Activated CD4-positive, CD25-positive, alpha-beta regulatory T cell (primary cell): ENCODE results near the gene ANKLE1.
"Not testable (repeated sequence)": the region's sequence is repeated elsewhere in the genome, so short reads cannot be mapped to it uniquely, and the experiment has no call there.

ENCODE experiments used
- DNase-seq, 4 experiments: peaks; one replicate each; lab custom pipeline; 2025; lab: John Stamatoyannopoulos, UW

Gene ANKLE1

DNA sequence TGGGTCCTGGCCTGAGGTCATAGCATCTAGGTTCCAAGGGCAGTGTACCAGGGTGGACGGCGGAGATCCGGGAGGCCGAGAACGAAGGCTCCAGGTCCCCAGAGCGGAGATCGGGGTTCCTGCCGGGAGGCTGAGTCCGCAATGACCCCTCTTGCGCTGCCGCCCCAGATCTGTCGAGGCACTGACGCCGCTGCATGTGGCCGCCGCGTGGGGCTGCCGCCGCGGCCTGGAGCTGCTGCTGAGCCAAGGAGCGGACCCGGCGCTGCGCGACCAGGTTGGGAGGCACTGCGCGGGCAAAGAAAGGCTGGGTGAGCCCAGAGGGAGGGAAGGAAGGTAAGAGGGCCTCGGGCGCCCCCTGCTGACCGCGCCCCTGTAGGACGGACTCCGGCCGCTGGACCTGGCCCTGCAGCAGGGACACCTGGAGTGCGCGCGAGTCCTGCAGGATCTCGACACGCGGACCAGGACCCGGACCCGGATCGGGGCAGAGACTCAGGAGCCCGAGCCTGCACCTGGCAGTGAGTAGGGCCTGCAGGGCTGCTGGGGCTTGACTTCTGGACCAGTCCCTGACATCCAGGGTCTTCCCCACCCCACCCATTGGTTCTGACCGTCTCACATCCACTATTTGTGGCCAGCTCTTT lies 906 bp downstream of the ANKLE1 start:
- DNase-seq = peak; percentile 51 to 63 (median 58)

GRCh38 chr19:17283504-17283996 lies 1.8 kb downstream of the ANKLE1 start:
- DNase-seq = no peak

DNA sequence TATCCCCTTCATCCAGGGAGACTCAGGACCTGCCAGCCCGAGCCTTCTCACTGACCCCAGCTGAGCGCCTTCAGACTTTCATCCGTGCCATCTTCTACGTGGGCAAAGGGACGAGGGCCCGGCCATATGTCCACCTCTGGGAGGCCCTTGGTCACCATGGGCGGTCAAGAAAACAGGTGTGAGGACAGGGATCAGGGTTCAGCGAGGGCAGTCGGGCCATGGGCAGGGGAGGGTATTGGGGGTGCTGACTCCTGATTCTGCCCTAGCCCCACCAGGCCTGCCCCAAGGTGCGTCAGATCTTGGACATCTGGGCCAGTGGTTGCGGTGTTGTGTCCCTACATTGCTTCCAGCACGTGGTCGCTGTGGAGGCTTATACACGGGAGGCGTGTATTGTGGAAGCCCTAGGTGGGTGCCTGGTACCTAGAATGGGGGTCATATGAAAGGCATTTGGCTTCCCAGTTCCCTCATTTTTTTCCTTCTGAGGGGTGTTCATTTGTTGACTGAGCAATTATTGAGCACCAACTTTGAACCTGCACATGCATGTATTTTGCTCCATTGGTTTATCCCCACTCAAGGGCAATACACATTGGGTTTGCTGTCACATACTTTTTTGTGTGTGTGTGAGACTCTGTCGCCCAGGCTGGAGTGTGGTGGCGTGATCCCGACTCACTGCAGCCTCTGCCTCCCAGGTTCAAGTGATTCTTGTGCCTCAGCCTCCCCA lies 3.9 kb downstream of the ANKLE1 start:
- no peak for DNase-seq

DNA sequence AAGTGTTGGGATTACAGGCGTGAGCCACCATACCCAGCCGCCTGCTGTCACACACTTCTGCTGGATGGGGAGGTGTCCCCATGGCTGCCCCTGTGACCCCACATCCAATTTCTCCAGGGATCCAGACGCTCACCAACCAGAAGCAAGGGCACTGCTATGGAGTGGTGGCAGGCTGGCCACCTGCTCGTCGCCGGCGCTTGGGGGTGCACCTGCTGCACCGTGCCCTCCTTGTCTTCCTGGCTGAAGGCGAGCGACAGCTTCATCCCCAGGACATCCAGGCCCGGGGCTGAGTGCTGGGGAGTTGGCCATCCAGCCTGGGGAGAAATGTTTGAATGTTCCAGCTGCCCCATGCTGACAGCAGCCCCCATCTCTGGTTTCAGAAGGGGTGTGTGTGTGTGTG lies 4.6 kb downstream of the ANKLE1 start:
- DNase-seq = no peak

DNA sequence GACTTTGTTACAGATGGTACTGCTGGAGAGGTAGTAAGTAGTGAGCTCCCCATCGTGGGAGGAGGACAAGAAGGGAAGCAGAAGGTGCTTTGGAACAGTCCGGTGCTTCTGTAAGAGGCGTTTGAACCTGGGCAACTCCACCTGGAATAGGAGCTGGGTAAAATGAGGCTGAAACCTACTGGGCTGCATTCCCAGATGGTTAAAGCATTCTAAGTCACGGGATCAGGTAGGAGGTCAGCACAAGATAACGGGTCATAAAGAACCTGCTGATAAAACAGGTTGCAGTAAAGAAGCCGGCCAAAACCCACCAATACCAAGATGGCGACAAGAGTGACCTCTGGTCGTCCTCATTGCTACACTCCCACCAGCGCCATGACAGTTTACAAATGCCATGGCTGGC lies 5.1 kb downstream of the ANKLE1 start:
- DNase-seq = no peak

DNA sequence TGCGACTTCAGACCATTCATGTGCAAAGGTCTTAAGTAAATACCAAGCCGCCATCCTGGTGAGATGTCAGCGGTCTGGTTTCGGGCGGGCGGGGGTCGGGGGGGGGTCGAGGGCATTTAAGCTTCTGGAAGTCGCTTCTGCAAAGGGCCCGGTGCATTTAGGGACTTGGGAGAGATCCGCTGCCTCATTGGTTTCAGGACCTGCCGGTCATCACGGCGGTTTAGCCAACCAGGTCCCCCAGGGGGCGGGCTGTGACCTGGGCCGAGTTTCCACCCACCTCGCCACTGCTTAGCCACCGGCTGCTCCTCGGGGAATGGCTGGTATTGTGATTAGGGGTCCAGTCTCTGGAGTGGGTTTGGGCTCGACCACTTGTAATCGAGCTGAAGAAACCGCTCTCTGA lies 7.8 kb downstream of the ANKLE1 start:
- DNase-seq = no peak

DNA sequence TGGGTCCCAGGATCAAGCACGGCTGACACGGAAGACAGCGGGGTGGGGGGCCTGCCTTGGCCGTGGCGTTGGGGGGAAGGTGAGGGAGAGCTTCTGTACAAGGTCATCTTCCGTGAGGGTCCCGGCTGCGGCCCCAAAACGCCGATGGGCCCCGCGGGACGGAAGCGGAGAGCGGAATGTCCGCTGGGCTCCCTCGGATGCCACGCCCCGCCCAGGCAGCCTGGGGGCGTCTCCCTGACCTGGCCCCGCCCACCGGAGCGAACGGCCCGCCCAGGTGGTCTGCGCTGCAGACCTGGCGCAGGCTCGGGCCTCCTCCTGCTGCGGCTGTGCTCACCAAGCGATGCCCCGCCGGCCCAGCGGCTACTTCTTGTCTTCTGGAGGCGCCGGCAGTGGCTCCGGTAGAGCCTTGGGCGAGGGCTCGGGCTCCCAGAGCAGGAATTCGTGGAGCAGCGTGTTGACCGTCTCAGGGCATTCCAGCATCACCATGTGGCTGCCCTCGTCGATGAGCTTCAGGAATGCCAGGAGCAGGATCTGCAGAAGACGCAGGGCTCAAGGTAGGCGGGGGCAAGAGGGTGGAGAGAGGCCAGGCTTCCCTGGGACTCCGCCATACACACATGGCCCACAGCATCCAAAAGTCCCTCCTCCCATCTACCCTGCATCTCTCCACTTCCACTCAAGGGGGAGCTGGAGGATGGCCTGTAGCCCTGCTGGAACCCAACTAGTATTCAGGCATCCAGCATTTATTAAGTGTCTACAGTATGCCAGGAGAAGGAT lies 10.8 kb downstream of the ANKLE1 start:
- DNase-seq = peak; percentile 56 to 72 (median 60)

DNA sequence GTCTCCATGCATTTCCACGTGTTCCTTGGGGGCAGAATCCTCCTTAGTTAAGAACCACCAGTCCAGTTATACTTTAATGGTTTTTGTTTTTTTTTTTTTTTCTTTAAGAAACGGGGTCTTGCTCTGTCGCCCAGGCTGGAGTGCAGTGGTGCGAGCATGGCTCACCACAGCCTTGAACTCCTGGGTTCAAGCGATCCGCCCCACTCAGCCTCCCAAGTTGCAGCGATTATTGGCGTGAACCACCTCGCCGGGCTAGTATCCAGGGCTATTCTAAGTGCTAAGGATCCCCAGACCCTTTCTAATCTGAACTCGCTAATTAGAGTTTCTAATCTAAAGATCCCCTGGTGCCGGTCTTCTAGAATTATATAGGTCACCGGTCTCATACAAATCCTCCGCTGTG lies 11.9 kb downstream of the ANKLE1 start:
- no peak for DNase-seq

GRCh38 chr19:17294051-17294891 lies 12.6 kb downstream of the ANKLE1 start:
- DNase-seq = peak in 2 of 4 experiments; percentile 18 to 37

DNA sequence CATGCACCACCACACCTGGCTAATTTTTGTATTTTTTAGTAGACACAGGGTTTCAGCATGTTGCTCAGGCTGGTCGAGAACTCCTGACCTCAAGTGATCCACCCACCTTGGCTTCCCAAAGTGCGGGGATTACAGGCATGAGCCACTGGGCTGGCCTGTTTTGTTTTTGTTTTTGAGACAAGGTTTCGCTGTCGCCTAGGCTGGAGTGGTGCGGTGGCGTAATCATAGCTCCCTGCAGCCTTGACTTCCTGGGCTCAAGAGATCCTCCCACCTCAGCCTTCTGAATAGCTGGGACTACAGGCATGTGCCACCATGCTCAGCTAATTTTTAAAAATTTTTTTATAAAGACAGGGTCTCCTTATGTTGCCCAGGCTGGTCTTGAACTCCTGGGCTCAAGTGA lies 13.8 kb downstream of the ANKLE1 start:
- not testable (repeated sequence) for DNase-seq

DNA sequence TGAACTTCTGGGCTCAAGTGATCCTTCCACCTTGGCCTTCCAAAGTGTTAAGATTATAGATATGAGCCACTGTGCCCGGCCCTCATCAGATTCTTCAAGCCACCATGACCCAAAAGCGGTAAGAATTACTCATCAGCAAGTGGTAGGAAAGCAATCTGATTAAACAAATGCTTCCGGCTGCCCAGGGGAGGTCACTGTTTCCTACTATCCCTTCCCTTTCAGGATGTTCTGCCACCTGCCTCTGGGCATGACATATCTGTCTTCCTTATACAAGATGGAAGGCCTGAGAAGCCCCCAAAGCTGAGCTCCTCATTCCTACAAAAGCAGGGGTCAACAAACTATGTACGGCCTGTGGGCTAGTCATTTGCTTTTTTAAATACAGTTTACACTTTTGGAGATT lies 14.6 kb downstream of the ANKLE1 start:
- no peak for DNase-seq

DNA sequence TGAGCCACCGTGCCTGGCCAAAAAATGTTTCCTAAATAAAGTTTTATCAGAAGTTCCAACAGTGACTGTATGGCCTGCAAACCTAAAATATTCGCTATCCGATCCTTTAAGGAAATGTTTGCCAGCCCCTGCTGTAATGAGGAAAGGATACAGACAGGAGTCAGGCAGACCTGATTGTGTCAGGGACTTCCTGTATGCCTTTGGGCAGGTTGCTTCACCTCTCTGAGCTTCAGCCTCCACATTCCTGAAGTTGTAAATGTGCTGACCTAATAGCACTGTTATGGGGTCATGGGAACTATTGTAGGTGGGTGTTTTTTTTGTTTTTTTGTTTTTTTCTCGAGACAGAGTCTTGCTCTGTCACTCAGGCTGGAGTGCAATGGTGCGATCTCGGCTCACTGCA lies 15.3 kb downstream of the ANKLE1 start:
- no peak for DNase-seq

- DNase-seq = no peak
These were observed 19.4 kb downstream of the ANKLE1 start for GRCh38 chr19:17300992-17301619.

DNA sequence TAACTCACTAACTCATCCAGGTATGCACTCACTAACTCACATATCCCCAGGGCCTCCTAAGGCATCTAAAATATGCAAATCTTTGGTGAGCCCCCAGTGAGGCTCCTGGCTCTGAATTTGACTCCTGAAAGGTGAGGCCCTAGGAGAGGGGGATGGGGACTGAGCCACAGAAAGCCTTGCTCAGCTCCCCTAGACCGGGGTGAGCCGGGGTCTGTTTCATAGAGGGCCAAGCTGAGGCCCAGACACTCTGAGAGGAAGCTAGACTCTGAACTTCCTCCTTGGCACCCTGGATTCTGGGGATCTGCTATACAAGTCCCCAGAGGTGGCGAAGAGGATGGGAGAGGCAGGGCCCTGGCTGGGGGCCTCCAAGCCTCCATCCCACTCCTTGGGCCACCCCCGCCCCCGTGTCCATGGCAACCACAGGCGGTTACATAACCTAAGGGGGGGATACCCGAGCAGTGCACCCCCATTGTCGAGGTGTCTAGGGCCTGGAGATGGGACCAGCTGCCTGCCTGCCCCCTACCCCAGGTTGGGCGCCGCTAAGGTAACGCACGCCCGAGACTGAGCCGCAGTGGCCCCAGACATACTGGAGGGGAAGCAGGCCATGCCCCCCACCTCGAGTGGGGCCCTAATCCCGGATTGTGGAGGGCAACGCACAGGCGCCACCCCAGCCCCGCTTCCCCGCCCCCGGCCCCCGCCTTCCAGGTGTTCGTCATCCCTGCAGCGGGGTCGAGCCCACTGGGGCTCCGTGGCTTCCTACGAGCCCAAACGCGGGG lies 20.9 kb downstream of the ANKLE1 start:
- DNase-seq = no peak

DNA sequence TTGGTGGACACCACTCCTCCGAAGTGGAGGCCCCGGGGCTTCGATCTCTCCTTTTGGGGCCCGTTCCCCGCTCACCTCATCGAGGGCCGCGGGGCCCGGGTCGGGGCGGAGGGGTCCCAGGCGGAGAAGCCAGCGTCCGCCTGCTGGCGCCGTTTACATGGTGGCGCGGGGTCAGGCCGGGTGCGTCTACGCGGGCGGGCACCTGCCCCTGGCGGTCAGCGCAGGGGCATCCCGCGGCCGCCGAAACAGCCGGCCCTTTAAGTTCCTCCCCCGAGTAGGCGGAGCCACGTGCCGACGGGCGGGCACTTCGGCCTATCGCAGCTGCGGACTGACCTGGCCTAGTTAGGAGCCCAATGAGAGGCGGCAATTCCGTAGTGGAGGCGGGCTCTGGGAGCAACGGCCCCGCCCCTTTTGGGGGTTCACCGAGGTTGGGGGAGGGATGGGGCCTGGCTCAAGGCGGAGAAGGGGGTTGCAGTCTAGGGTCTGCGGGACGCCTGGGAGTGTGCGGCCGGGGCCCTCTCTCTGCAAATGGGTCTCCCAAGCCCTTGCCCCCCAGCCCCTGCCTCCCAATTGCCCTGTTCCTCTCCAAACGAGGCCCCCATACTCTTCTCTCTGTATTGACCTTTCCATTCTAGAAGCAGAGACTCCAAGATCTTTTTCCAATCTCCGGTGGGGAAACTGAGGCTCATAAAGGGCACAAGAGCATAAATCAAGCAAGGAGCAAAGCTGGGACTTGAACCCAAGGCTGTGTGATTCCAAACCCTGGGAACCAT lies 21.7 kb downstream of the ANKLE1 start, which contains the start of gene ABHD8:
Gene ABHD8, minus strand, starts transcription at position 259 of the 773 bp plus-strand sequence. CDS start 1,809 bp downstream, outside the sequence.
- peak; percentile 83 to 88 (median 84) for DNase-seq

DNA sequence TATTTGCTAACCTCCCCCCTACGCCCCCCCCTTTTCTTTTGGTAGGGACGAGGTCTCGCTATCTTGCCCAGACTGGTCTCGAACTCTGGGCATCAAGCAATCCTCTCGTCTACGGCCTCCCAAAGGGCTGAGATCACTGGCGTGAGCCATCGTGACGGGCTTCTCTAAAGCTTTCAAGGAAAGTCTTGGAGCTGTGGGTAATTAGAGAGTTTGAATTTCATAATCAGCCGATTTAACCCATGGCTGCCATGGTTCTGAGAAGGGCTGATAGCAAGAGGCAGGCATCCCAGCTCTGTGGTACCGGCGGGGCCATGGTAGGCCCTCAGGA lies 22.2 kb downstream of the ANKLE1 start:
- no peak for DNase-seq

GRCh38 chr19:17304386-17305215 lies 22.9 kb downstream of the ANKLE1 start:
- no peak for DNase-seq

DNA sequence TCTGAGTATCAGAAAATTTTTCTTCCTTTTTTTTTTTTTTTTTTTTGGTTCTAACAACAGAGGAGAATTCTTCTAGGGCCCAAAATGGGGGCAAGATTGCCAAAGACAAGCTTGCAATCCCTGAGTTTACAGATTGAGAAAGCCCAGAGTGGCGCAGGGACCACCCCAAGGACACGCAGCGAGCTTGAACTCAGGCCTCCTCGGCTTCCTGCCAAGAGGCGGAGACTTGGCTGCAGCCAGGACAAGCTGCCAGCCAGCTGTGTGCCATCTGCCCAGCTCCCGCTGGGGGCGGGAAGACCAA lies 23.5 kb downstream of the ANKLE1 start:
- DNase-seq = no peak
